Ishikawa (cell line): ENCODE data around the gene CPNE6.

Source experiments
- CREB1 ChIP-seq: IDR thresholded peaks from 2 replicates; pipeline ENCODE4 v1.6.1; 2012; ENCODE audit warnings: low read depth
- EGR1 ChIP-seq: IDR thresholded peaks from 2 replicates; pipeline ENCODE4 v1.6.1; 2012
- EP300 ChIP-seq: IDR thresholded peaks from 2 replicates; pipeline ENCODE4 v1.6.1; 2012; ENCODE audit warnings: borderline replicate concordance
- FOXM1 ChIP-seq: IDR thresholded peaks from 2 replicates; pipeline ENCODE4 v1.6.1; 2012; ENCODE audit warnings: low read depth, borderline replicate concordance
- NFIC ChIP-seq: IDR thresholded peaks from 2 replicates; pipeline ENCODE4 v1.6.1; 2012
- TAF1 ChIP-seq: IDR thresholded peaks from 2 replicates; pipeline ENCODE4 v1.6.1; 2012; ENCODE audit warnings: low read depth, mild to moderate bottlenecking
- TCF12 ChIP-seq: IDR thresholded peaks from 2 replicates; pipeline ENCODE4 v1.6.1; 2012; ENCODE audit warnings: low read depth
- YY1 ChIP-seq: IDR thresholded peaks from 2 replicates; pipeline ENCODE4 v1.6.1; 2012; ENCODE audit warnings: low read depth
- ZBTB7A ChIP-seq: IDR thresholded peaks from 2 replicates; pipeline ENCODE4 v1.6.1; 2012; ENCODE audit warnings: low read depth
- TF ChIP-seq, protein P1 (sequence below): IDR thresholded peaks from 2 replicates; pipeline ENCODE4 v1.6.1; 2012; ENCODE audit warnings: low read depth, mild to moderate bottlenecking

DNA sequence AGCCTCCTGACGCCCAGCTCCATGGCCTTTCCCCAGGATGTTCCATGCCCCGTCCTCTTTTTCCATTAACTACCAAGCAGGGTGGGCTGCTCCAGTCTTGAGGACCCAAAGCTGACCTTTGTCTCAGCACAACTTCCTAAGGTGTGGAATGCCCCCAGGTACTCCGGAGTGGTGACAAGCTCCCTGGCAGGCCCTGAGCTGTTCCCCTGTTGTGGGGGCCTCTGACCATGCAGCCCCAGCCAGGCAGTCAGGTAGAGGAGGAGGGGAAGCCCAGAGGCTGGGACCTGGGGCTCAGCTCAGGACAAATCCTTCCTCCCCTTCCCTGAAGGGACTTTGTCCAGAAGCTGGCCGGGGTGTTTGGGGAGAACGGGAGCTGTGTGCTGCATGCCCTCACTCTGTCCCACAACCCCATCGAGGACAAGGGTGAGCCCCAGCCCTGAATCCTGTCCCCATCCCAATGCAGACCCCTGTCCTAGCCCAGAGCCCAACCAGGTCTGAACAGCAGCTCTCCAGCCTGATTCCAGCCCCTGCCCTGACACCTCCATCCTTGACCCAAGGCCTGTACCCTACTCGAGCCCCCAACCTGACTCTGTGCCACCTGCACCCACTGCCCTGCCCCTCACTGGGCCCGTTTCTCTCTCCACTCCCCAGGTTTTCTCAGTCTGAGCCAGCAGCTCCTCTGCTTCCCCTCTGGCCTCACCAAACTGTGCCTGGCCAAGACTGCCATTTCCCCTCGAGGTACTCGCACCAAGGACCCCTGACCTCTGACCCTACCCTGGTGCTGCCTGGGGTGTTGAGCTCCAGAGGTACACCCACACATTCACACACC, 15.2 kb upstream of the CPNE6 start:
- TF ChIP-seq CREB1 = no peak
- no peak for TF ChIP-seq FOXM1
- no peak for TF ChIP-seq ZBTB7A
- TF ChIP-seq, protein P1, sequence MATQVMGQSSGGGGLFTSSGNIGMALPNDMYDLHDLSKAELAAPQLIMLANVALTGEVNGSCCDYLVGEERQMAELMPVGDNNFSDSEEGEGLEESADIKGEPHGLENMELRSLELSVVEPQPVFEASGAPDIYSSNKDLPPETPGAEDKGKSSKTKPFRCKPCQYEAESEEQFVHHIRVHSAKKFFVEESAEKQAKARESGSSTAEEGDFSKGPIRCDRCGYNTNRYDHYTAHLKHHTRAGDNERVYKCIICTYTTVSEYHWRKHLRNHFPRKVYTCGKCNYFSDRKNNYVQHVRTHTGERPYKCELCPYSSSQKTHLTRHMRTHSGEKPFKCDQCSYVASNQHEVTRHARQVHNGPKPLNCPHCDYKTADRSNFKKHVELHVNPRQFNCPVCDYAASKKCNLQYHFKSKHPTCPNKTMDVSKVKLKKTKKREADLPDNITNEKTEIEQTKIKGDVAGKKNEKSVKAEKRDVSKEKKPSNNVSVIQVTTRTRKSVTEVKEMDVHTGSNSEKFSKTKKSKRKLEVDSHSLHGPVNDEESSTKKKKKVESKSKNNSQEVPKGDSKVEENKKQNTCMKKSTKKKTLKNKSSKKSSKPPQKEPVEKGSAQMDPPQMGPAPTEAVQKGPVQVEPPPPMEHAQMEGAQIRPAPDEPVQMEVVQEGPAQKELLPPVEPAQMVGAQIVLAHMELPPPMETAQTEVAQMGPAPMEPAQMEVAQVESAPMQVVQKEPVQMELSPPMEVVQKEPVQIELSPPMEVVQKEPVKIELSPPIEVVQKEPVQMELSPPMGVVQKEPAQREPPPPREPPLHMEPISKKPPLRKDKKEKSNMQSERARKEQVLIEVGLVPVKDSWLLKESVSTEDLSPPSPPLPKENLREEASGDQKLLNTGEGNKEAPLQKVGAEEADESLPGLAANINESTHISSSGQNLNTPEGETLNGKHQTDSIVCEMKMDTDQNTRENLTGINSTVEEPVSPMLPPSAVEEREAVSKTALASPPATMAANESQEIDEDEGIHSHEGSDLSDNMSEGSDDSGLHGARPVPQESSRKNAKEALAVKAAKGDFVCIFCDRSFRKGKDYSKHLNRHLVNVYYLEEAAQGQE = no peak
- no peak for TF ChIP-seq EGR1
- no peak for TF ChIP-seq TCF12
- TF ChIP-seq EP300 = no peak
- TF ChIP-seq TAF1 = no peak
- no peak for TF ChIP-seq NFIC
- TF ChIP-seq YY1 = no peak
